ENCODE results near the gene MRC2.

Gene MRC2

DNA sequence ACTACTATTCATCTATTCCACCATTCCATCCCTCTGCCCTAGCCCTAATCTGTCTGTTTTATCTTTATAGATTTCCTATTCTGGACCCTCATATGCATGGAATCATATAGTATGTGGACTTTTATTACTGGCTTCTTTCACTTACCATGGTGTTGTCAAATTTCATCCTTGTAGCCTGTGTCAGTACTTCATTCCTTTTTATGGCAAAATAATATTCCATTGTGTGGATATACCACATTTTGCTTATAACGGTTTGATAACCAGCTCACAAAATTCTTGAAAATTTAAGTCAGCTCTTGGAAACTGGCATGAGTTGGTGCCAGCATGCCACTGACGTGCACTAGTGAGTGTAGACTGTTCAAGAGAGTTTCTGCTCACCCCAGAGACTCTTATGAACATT lies 30.3 kb upstream of the MRC2 start:
- Histone ChIP-seq H3K9ac (ENCODE audit: low read depth, low read length) (no peak overlapping the region), H3K4me1 (ENCODE audit: insufficient read depth, low read length) (no peaks in the 10 kb centered on the region), H3K79me2 (ENCODE audit: insufficient read depth, low read length) (no peaks in the 10 kb centered on the region), H3K36me3 (ENCODE audit: insufficient read depth, low read length) (peaks cover 84% of the 10 kb centered on the region), H4K20me1 (ENCODE audit: insufficient read depth, low read length) (no peaks in the 10 kb centered on the region), H3K9me3 (ENCODE audit: insufficient read depth, low read length, severe bottlenecking) (peaks cover 2% of the 10 kb centered on the region), H3K27me3 (ENCODE audit: insufficient read depth, low read length, poor library complexity) (no peaks in the 10 kb centered on the region), H3K27ac (ENCODE audit: low read length) (no peak overlapping the region), H3K4me2 (ENCODE audit: insufficient read depth, low read length) (no peak overlapping the region), H3K4me3 (ENCODE audit: low read depth in 1 of 2, low read length in 2 of 2) (no peak overlapping the region), H2AFZ (ENCODE audit: low read depth, low read length) (no peak overlapping the region)
- DNase-seq (no peak), ATAC-seq (ENCODE audit: insufficient read depth, low read depth) (no peak)
- TF ChIP-seq EZH2 (IDR thresholded peaks at IDR 0.05; ENCODE audit: borderline replicate concordance, low read depth, low read length, severe bottlenecking): no peak
- TF ChIP-seq, protein P1, sequence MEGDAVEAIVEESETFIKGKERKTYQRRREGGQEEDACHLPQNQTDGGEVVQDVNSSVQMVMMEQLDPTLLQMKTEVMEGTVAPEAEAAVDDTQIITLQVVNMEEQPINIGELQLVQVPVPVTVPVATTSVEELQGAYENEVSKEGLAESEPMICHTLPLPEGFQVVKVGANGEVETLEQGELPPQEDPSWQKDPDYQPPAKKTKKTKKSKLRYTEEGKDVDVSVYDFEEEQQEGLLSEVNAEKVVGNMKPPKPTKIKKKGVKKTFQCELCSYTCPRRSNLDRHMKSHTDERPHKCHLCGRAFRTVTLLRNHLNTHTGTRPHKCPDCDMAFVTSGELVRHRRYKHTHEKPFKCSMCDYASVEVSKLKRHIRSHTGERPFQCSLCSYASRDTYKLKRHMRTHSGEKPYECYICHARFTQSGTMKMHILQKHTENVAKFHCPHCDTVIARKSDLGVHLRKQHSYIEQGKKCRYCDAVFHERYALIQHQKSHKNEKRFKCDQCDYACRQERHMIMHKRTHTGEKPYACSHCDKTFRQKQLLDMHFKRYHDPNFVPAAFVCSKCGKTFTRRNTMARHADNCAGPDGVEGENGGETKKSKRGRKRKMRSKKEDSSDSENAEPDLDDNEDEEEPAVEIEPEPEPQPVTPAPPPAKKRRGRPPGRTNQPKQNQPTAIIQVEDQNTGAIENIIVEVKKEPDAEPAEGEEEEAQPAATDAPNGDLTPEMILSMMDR (IDR thresholded peaks at IDR 0.05; ENCODE audit: borderline replicate concordance, extremely low read depth, low read length, poor library complexity, severe bottlenecking): no peak

- H3K4me2 ChIP-seq (ENCODE audit: insufficient read depth, low read length): no peak overlapping the region
- no peaks in the 10 kb centered on the region for H3K79me2 ChIP-seq (ENCODE audit: insufficient read depth, low read length)
- no peak for DNase-seq
- H3K27me3 ChIP-seq (ENCODE audit: insufficient read depth, low read length, poor library complexity): no peaks in the 10 kb centered on the region
- no peak overlapping the region for H3K27ac ChIP-seq (ENCODE audit: low read length)
- TF ChIP-seq, protein P1 (IDR thresholded peaks at IDR 0.05; ENCODE audit: borderline replicate concordance, extremely low read depth, low read length, poor library complexity, severe bottlenecking): no peak
- TF ChIP-seq EZH2 (IDR thresholded peaks at IDR 0.05; ENCODE audit: borderline replicate concordance, low read depth, low read length, severe bottlenecking): no peak
- no peak for ATAC-seq (ENCODE audit: insufficient read depth, low read depth)
- H3K9ac ChIP-seq (ENCODE audit: low read depth, low read length): no peak overlapping the region
- H3K36me3 ChIP-seq (ENCODE audit: insufficient read depth, low read length): peaks cover 84% of the 10 kb centered on the region
- no peak overlapping the region for H2AFZ ChIP-seq (ENCODE audit: low read depth, low read length)
- no peaks in the 10 kb centered on the region for H3K4me1 ChIP-seq (ENCODE audit: insufficient read depth, low read length)
- H3K9me3 ChIP-seq (ENCODE audit: insufficient read depth, low read length, severe bottlenecking): peaks cover 2% of the 10 kb centered on the region
- H3K4me3 ChIP-seq (ENCODE audit: low read depth in 1 of 2, low read length in 2 of 2): no peak overlapping the region
- no peaks in the 10 kb centered on the region for H4K20me1 ChIP-seq (ENCODE audit: insufficient read depth, low read length)
Observed at GRCh38 chr17:62597920-62598319, 29.6 kb upstream of the MRC2 start.

DNA sequence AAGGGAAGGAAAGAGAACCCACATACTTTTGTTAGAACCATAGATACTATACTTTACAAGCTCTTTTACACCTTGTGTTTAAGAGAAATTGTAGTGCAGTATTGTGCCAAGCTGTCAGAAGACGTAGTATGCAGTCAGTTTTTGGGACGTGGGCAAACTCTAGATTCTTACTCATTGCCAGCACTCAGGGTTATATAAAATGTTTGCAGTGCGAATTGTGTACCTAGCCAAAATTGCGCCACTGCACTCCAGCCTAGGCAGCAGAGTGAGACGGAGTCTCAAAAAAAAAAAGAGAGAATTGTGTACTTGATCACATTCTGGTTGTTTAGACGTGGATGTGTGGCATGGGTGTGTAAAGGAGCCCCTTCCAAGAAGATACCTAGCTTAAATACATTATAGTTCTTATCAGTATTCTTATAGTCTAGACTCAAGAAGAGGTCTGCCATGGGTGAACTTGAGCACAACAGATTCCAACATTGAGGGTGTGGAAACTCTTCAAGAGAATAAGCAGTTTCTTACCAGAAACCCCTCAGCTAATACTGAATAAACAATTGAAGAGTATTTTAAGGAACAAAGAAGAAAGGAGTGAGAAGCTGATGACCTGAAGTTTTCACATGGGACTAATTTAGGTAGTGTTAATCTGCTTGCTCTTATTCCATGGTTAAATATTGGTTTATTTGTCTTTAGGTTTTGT lies 27.4 kb upstream of the MRC2 start:
- no peak overlapping the region for H3K4me2 ChIP-seq (ENCODE audit: insufficient read depth, low read length)
- H3K4me1 ChIP-seq (ENCODE audit: insufficient read depth, low read length): no peaks in the 10 kb centered on the region
- H3K27ac ChIP-seq (ENCODE audit: low read length): no peak overlapping the region
- DNase-seq (no peak), ATAC-seq (ENCODE audit: insufficient read depth, low read depth) (no peak)
- no peaks in the 10 kb centered on the region for H3K79me2 ChIP-seq (ENCODE audit: insufficient read depth, low read length)
- no peak overlapping the region for H3K4me3 ChIP-seq (ENCODE audit: low read depth in 1 of 2, low read length in 2 of 2)
- H3K9ac ChIP-seq (ENCODE audit: low read depth, low read length): no peak overlapping the region
- H4K20me1 ChIP-seq (ENCODE audit: insufficient read depth, low read length): no peaks in the 10 kb centered on the region
- H3K36me3 ChIP-seq (ENCODE audit: insufficient read depth, low read length): peaks cover 74% of the 10 kb centered on the region
- no peaks in the 10 kb centered on the region for H3K9me3 ChIP-seq (ENCODE audit: insufficient read depth, low read length, severe bottlenecking)
- no peak overlapping the region for H2AFZ ChIP-seq (ENCODE audit: low read depth, low read length)
- no peak for TF ChIP-seq EZH2 (IDR thresholded peaks at IDR 0.05; ENCODE audit: borderline replicate concordance, low read depth, low read length, severe bottlenecking)
- TF ChIP-seq, protein P1 (IDR thresholded peaks at IDR 0.05; ENCODE audit: borderline replicate concordance, extremely low read depth, low read length, poor library complexity, severe bottlenecking): no peak
- H3K27me3 ChIP-seq (ENCODE audit: insufficient read depth, low read length, poor library complexity): no peaks in the 10 kb centered on the region
